ENCODE measurements around the gene PTGES3.

GRCh38 chr12:56629459-56630179 is 58.5 kb downstream of the PTGES3 start:
- TF ChIP-seq CTCF (IDR thresholded peaks at IDR 0.05) = no peak
- no peak for TF ChIP-seq POLR2A (IDR thresholded peaks at IDR 0.05)
